ENCODE measurements around the gene HOXA3. TPM values are rescaled to one million over a fixed set of nuclear protein-coding genes. Genes with fewer than 3 reads are reported as not detected.

The HOXA3 gene
- total RNA-seq, 1 experiment from 2014 or later = 30.2 TPM

DNA sequence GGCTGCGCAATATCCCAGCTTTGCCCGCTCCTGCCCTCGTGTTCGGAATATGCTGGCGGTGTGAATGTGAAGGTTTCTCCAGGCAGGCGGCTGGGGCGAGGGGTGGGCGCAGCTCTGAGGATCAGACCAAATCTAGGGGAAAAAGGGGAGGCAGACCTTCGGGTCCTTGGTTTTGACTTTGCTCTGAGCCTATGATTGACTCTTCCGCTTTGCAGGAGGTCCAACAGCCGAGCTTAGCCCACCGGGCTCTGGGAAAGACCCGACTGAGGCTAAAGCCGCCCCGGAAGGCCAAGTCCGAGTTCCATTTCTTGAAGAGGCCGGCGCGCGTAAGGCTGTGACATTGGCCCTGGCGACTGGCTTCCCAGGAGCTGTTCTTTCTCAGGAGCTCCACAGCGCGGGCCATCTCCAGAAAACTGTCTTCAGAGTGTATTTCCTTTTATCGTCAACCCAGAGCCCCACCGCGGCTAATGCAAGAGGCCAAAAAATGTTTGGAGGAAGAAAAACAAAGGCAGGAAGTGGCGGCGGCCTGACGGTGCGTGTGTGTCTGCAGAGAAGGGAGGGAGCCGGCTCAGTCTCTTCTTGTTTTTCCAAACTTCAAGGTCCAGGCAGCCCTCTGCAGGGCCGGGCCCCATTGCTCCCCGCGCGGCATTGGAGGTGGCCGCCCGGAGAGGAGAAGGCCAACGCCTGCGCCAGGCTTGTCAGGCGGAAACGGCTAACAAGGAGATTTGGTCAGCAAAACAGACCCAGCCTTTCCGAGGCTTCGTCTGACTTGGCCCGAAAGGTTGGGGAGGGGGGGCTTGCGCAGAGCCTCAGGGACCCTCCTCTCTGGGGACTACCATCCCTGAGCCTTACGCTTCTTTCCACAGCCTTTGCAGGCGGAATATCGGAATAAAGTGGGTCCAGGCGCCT lies 36.3 kb upstream of the HOXA3 start:
- no peaks in the 10 kb centered on the region for H3K36me3 ChIP-seq (ENCODE audit: control insufficient read depth, insufficient read depth, low read length)
- no peaks in the 10 kb centered on the region for H3K9me3 ChIP-seq (ENCODE audit: control insufficient read depth, insufficient read depth, low read depth, low read length)
- ChIA-PET CTCF (no interaction called here), POLR2A (no interaction called here)
- peaks cover 7% of the 10 kb centered on the region for H3K4me1 ChIP-seq (ENCODE audit: control insufficient read depth, insufficient read depth, low read length)
- no peak for DNase-seq (ENCODE audit: low read depth, low spot score)
- H3K4me3 ChIP-seq (ENCODE audit: low read depth in 2 of 2, low read length in 2 of 2) = no peak overlapping the region
- H3K27ac ChIP-seq (ENCODE audit: low read length) = no peak overlapping the region
- intact Hi-C loops (cut with micrococcal nuclease; ENCODE audit: unreplicated experiment) (no loop called here), in situ Hi-C loops (cut with HindIII; ENCODE audit: low pct_unique_long_range_greater_than_20kb, low sequenced_read_pairs) (no loop called here)
- no TSS peak for BruUV-seq (replicated peaks)
- no peak for TF ChIP-seq TCF7L2 (IDR thresholded peaks at IDR 0.05; ENCODE audit: low read depth, low read length)
- TF ChIP-seq, protein P1, sequence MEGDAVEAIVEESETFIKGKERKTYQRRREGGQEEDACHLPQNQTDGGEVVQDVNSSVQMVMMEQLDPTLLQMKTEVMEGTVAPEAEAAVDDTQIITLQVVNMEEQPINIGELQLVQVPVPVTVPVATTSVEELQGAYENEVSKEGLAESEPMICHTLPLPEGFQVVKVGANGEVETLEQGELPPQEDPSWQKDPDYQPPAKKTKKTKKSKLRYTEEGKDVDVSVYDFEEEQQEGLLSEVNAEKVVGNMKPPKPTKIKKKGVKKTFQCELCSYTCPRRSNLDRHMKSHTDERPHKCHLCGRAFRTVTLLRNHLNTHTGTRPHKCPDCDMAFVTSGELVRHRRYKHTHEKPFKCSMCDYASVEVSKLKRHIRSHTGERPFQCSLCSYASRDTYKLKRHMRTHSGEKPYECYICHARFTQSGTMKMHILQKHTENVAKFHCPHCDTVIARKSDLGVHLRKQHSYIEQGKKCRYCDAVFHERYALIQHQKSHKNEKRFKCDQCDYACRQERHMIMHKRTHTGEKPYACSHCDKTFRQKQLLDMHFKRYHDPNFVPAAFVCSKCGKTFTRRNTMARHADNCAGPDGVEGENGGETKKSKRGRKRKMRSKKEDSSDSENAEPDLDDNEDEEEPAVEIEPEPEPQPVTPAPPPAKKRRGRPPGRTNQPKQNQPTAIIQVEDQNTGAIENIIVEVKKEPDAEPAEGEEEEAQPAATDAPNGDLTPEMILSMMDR (IDR thresholded peaks at IDR 0.05) = no peak
- TF ChIP-seq SIN3A (IDR thresholded peaks at IDR 0.05; ENCODE audit: borderline replicate concordance, insufficient read depth, low read depth, low read length) = no peak
- TF ChIP-seq POLR2AphosphoS5 (IDR thresholded peaks at IDR 0.05; ENCODE audit: low read depth, low read length) = no peak
- TF ChIP-seq, protein P2, sequence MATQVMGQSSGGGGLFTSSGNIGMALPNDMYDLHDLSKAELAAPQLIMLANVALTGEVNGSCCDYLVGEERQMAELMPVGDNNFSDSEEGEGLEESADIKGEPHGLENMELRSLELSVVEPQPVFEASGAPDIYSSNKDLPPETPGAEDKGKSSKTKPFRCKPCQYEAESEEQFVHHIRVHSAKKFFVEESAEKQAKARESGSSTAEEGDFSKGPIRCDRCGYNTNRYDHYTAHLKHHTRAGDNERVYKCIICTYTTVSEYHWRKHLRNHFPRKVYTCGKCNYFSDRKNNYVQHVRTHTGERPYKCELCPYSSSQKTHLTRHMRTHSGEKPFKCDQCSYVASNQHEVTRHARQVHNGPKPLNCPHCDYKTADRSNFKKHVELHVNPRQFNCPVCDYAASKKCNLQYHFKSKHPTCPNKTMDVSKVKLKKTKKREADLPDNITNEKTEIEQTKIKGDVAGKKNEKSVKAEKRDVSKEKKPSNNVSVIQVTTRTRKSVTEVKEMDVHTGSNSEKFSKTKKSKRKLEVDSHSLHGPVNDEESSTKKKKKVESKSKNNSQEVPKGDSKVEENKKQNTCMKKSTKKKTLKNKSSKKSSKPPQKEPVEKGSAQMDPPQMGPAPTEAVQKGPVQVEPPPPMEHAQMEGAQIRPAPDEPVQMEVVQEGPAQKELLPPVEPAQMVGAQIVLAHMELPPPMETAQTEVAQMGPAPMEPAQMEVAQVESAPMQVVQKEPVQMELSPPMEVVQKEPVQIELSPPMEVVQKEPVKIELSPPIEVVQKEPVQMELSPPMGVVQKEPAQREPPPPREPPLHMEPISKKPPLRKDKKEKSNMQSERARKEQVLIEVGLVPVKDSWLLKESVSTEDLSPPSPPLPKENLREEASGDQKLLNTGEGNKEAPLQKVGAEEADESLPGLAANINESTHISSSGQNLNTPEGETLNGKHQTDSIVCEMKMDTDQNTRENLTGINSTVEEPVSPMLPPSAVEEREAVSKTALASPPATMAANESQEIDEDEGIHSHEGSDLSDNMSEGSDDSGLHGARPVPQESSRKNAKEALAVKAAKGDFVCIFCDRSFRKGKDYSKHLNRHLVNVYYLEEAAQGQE (IDR thresholded peaks at IDR 0.05; ENCODE audit: insufficient read depth in 1 of 2, low read depth in 2 of 2, low read length in 1 of 2) = no peak
- no peak for ATAC-seq
- H3K27me3 ChIP-seq (ENCODE audit: control insufficient read depth, insufficient read depth, low read length) = no peaks in the 10 kb centered on the region

DNA sequence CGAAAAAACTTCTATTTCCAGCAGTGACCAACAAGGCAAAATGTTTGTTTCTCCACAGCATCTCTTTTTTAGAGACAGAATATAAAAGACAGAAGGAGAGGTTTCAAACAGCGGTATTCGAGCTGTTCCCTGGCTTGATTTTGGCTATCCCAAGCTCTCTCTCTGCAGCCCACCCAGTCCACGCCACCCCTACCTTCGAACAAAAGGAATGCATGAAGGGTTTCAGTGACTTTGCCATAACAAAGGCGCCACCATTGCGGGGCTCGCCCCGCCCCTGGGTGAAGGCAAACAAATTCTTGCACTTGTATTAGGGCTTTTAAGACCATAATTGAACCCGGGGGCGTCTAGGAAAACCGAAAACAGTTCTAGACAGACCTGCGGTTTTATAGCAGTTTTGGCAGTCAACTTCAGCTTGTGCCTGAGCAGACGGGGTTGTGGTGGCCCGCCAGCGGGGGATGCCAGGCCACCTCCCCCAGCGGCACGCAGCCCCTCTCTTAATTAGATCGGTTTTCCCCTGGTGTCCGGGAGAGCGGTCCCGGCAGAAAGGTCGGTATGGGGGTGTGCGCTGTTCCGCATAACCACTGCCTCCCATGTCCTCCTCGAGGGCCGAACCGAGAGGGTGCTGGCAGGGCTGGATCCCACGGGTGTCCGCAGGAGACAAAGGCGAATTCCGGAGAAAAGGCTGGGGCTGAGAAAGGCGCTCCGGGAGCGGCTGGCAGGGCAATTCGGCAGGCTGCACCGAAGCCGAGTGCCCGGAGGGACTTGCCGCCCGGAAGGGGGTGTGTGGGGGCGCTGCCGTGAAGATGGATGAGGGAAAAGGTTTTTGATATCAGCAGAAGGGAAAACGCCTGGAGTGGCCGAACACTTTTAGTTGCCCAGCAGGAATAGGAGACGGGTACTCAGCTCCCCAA lies 35.3 kb upstream of the HOXA3 start:
- in situ Hi-C loops (cut with HindIII; ENCODE audit: low pct_unique_long_range_greater_than_20kb, low sequenced_read_pairs) (no loop called here), intact Hi-C loops (cut with micrococcal nuclease; ENCODE audit: unreplicated experiment) (no loop called here)
- H3K4me3 ChIP-seq (ENCODE audit: low read depth in 2 of 2, low read length in 2 of 2) = no peak overlapping the region
- no peak overlapping the region for H3K27ac ChIP-seq (ENCODE audit: low read length)
- H3K9me3 ChIP-seq (ENCODE audit: control insufficient read depth, insufficient read depth, low read depth, low read length) = no peaks in the 10 kb centered on the region
- TF ChIP-seq, protein P2 (IDR thresholded peaks at IDR 0.05; ENCODE audit: insufficient read depth in 1 of 2, low read depth in 2 of 2, low read length in 1 of 2) = no peak
- no peak for TF ChIP-seq TCF7L2 (IDR thresholded peaks at IDR 0.05; ENCODE audit: low read depth, low read length)
- TF ChIP-seq POLR2AphosphoS5 (IDR thresholded peaks at IDR 0.05; ENCODE audit: low read depth, low read length) = no peak
- no peak for TF ChIP-seq SIN3A (IDR thresholded peaks at IDR 0.05; ENCODE audit: borderline replicate concordance, insufficient read depth, low read depth, low read length)
- TF ChIP-seq, protein P1 (IDR thresholded peaks at IDR 0.05) = no peak
- no peaks in the 10 kb centered on the region for H3K36me3 ChIP-seq (ENCODE audit: control insufficient read depth, insufficient read depth, low read length)
- peaks cover 11% of the 10 kb centered on the region for H3K4me1 ChIP-seq (ENCODE audit: control insufficient read depth, insufficient read depth, low read length)
- ChIA-PET CTCF (no interaction called here), POLR2A (no interaction called here)
- BruUV-seq (replicated peaks) = no TSS peak
- H3K27me3 ChIP-seq (ENCODE audit: control insufficient read depth, insufficient read depth, low read length) = no peaks in the 10 kb centered on the region
- DNase-seq (ENCODE audit: low read depth, low spot score) (no peak), ATAC-seq (no peak)
